Mesendoderm (in vitro differentiated cells): ENCODE results near the gene SPPL2B.

ENCODE experiments used
- DNase-seq: peaks from one replicate; pipeline ENCODE4 v3.0.0; 2013
- H2AK5ac ChIP-seq: 2 replicates; pipeline ENCODE4 v1.6.1; 2013; ENCODE audit warnings: low read length, inconsistent platforms
- H2BK120ac ChIP-seq: 2 replicates; pipeline ENCODE4 v1.6.1; 2013; ENCODE audit warnings: low read depth, mild to moderate bottlenecking, low read length, moderate library complexity, mixed read lengths
- H2BK15ac ChIP-seq: replicated peaks from 2 replicates; pipeline ENCODE4 v1.6.1; 2013; ENCODE audit warnings: low read depth, mild to moderate bottlenecking, moderate library complexity
- H2BK5ac ChIP-seq: 2 replicates; pipeline ENCODE4 v1.6.1; 2013; ENCODE audit warnings: low read length, inconsistent platforms
- H3K18ac ChIP-seq: 2 replicates; pipeline ENCODE4 v1.6.1; 2013; ENCODE audit warnings: mild to moderate bottlenecking, low read length, mixed read lengths
- H3K23ac ChIP-seq: one replicate; pipeline ENCODE4 v1.6.1; 2013; ENCODE audit warnings: low read length
- H3K27ac ChIP-seq: 2 replicates; pipeline ENCODE4 v1.5.1; 2013; ENCODE audit warnings: low read depth, mild to moderate bottlenecking, inconsistent platforms, low read length, moderate library complexity
- H3K27me3 ChIP-seq: 2 replicates; pipeline ENCODE4 v1.6.1; 2013; ENCODE audit warnings: low read length, control low read depth, mild to moderate bottlenecking, inconsistent platforms; ENCODE audit not compliant: insufficient read depth, poor library complexity
- H3K36me3 ChIP-seq: 2 replicates; pipeline ENCODE4 v1.6.1; 2013; ENCODE audit warnings: low read length, inconsistent platforms; ENCODE audit not compliant: control insufficient read depth, insufficient read depth
- H3K4ac ChIP-seq: one replicate; pipeline ENCODE4 v1.6.1; 2013; ENCODE audit warnings: low read depth, mild to moderate bottlenecking, low read length, moderate library complexity
- H3K4me1 ChIP-seq: 2 replicates; pipeline ENCODE4 v1.6.1; 2013; ENCODE audit warnings: low read depth, low read length, inconsistent platforms; ENCODE audit not compliant: control insufficient read depth
- H3K4me2 ChIP-seq: 2 replicates; pipeline ENCODE4 v1.6.1; 2013; ENCODE audit warnings: low read length
- H3K4me3 ChIP-seq: 2 replicates; pipeline ENCODE4 v1.5.1; 2013; ENCODE audit warnings: mild to moderate bottlenecking, low read length
- H3K56ac ChIP-seq: one replicate; pipeline ENCODE4 v1.6.1; 2013; ENCODE audit warnings: low read length
- H3K79me1 ChIP-seq: 2 replicates; pipeline ENCODE4 v1.6.1; 2013; ENCODE audit warnings: low read length, inconsistent platforms
- H3K79me2 ChIP-seq: 2 replicates; pipeline ENCODE4 v1.6.1; 2013; ENCODE audit warnings: mild to moderate bottlenecking, low read length; ENCODE audit not compliant: control insufficient read depth, insufficient read depth
- H3K9ac ChIP-seq: 2 replicates; pipeline ENCODE4 v1.6.1; 2013; ENCODE audit warnings: low read length, inconsistent platforms
- H4K5ac ChIP-seq: one replicate; pipeline ENCODE4 v1.6.1; 2013; ENCODE audit warnings: low read length
- H4K8ac ChIP-seq: one replicate; pipeline ENCODE4 v1.6.1; 2013; ENCODE audit warnings: low read depth, mild to moderate bottlenecking, control low read depth, low read length, moderate library complexity
- WGBS: extraction: QIAGEN DNeasy Blood & Tissue Kit; methylation state at CpG from one replicate; pipeline ENCODE4 v1.1.7; 2013; ENCODE audit warnings: low lambda C conversion rate, missing lambda C conversion rate; ENCODE audit not compliant: insufficient coverage; ENCODE audit errors: extremely low coverage; 5-methylcytosine and 5-hydroxymethylcytosine counted together

Gene SPPL2B

GRCh38 chr19:2296141-2296540, 32.3 kb upstream of the SPPL2B start:
- Histone ChIP-seq H3K4me3 (no peak overlapping the region), H2BK120ac (no peak overlapping the region), H3K4me1 (no peaks in the 10 kb centered on the region), H3K27ac (no peak overlapping the region), H3K36me3 (no peaks in the 10 kb centered on the region), H3K4me2 (no peak overlapping the region), H2BK5ac (no peak overlapping the region), H3K79me2 (no peaks in the 10 kb centered on the region), H4K5ac (no peak overlapping the region), H3K23ac (no peak overlapping the region), H3K9ac (no peak overlapping the region), H2AK5ac (no peak overlapping the region), H3K79me1 (no peaks in the 10 kb centered on the region), H4K8ac (no peak overlapping the region), H2BK15ac (no peak overlapping the region), H3K56ac (no peak overlapping the region), H3K4ac (no peak overlapping the region), H3K18ac (no peak overlapping the region), H3K27me3 (peaks cover 6% of the 10 kb centered on the region)
- WGBS, result no CpG with 5 or more reads among the region's 16 CpGs
- DNase-seq, result no peak

DNA sequence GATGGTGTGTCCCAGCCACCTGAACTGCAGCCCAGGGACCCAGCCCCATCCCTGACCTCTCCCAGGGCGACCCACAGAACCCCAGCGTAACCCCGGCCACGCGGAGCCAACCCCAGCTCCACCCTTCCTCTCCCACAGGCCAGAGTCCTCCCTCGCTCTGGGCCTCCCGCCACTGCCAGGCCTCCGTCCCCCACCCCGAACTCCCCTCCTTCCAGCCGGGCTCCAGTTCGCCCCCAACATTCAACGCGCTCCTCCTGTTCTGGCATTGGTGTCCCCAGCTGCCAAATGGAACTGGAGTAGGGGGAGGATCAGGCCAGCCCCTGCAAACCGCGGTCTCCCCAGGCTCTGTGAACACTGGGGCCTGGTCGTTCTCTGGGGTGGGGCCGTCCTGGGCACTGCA, 28.0 kb upstream of the SPPL2B start:
- no peak overlapping the region for H2AK5ac ChIP-seq
- H2BK15ac ChIP-seq, result no peak overlapping the region
- no peaks in the 10 kb centered on the region for H3K79me1 ChIP-seq
- H3K27ac ChIP-seq, result no peak overlapping the region
- H4K5ac ChIP-seq, result no peak overlapping the region
- H3K4me3 ChIP-seq, result no peak overlapping the region
- no peak overlapping the region for H3K23ac ChIP-seq
- H3K4ac ChIP-seq, result no peak overlapping the region
- WGBS, result no CpG with 5 or more reads among the region's 17 CpGs
- no peak overlapping the region for H3K4me2 ChIP-seq
- no peak overlapping the region for H3K9ac ChIP-seq
- H2BK5ac ChIP-seq, result no peak overlapping the region
- H3K18ac ChIP-seq, result no peak overlapping the region
- no peak overlapping the region for H2BK120ac ChIP-seq
- H4K8ac ChIP-seq, result no peak overlapping the region
- H3K36me3 ChIP-seq, result no peaks in the 10 kb centered on the region
- no peaks in the 10 kb centered on the region for H3K4me1 ChIP-seq
- no peak overlapping the region for H3K56ac ChIP-seq
- no peaks in the 10 kb centered on the region for H3K27me3 ChIP-seq
- H3K79me2 ChIP-seq, result no peaks in the 10 kb centered on the region
- DNase-seq, result no peak

GRCh38 chr19:2302319-2303210, 25.9 kb upstream of the SPPL2B start:
- DNase-seq, result peak; percentile 52
- no peak overlapping the region for H2BK120ac ChIP-seq

DNA sequence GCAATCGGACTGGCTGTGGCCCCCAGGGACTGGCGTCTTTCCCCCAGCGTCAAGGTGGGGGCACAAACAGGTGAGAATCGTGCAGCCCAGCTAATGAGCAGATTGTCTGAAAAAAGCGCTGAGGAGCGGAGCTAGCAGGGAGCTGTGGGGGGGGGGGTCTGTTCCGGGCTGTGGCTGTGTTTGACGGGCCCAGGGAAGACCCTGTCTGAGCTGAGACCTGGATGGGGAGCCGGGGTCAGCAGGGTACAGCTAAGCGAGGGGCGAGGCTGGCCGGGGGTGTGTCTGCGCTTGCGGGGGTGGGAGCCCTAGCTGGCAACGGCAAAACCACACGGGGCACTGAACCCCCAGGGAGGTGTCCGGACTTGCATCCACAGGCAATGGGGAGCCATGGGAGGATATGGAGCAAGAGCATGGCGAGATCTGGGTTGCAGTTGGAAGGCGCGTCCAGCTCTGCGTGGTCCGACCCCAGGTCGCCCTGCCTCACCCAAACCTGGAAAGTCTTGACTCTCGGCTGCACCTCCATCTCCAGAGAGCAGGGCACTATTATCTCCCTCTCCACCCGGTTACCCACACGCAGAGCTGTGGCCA, 25.2 kb upstream of the SPPL2B start:
- no peak for DNase-seq
- H2BK120ac ChIP-seq, result no peak overlapping the region
- H3K27me3 ChIP-seq, result peaks cover 7% of the 10 kb centered on the region
- no peak overlapping the region for H3K56ac ChIP-seq
- H4K5ac ChIP-seq, result no peak overlapping the region
- no CpG with 5 or more reads among the region's 26 CpGs for WGBS
- H2BK15ac ChIP-seq, result no peak overlapping the region
- no peak overlapping the region for H3K4ac ChIP-seq
- H3K23ac ChIP-seq, result no peak overlapping the region
- no peak overlapping the region for H3K27ac ChIP-seq
- H3K4me3 ChIP-seq, result no peak overlapping the region
- H3K79me1 ChIP-seq, result no peaks in the 10 kb centered on the region
- no peak overlapping the region for H3K4me2 ChIP-seq
- H4K8ac ChIP-seq, result no peak overlapping the region
- H3K9ac ChIP-seq, result no peak overlapping the region
- no peaks in the 10 kb centered on the region for H3K79me2 ChIP-seq
- no peak overlapping the region for H2BK5ac ChIP-seq
- H3K18ac ChIP-seq, result no peak overlapping the region
- H2AK5ac ChIP-seq, result no peak overlapping the region
- H3K4me1 ChIP-seq, result no peaks in the 10 kb centered on the region
- no peaks in the 10 kb centered on the region for H3K36me3 ChIP-seq

More at GRCh38 chr19:2302319-2303210, 25.9 kb upstream of the SPPL2B start:
- Histone ChIP-seq H3K9ac (peak overlapping the region; percentile 3), H3K27ac (no peak overlapping the region), H2AK5ac (no peak overlapping the region), H3K4me3 (no peak overlapping the region), H3K4me2 (no peak overlapping the region), H3K18ac (no peak overlapping the region), H4K8ac (no peak overlapping the region), H3K36me3 (no peaks in the 10 kb centered on the region), H2BK15ac (no peak overlapping the region), H3K23ac (no peak overlapping the region), H2BK5ac (no peak overlapping the region), H4K5ac (no peak overlapping the region), H3K27me3 (peaks cover 2% of the 10 kb centered on the region), H3K4ac (no peak overlapping the region), H3K56ac (peak overlapping the region; percentile 8), H3K4me1 (no peaks in the 10 kb centered on the region), H3K79me2 (no peaks in the 10 kb centered on the region), H3K79me1 (no peaks in the 10 kb centered on the region)
- WGBS, result no CpG with 5 or more reads among the region's 62 CpGs

DNA sequence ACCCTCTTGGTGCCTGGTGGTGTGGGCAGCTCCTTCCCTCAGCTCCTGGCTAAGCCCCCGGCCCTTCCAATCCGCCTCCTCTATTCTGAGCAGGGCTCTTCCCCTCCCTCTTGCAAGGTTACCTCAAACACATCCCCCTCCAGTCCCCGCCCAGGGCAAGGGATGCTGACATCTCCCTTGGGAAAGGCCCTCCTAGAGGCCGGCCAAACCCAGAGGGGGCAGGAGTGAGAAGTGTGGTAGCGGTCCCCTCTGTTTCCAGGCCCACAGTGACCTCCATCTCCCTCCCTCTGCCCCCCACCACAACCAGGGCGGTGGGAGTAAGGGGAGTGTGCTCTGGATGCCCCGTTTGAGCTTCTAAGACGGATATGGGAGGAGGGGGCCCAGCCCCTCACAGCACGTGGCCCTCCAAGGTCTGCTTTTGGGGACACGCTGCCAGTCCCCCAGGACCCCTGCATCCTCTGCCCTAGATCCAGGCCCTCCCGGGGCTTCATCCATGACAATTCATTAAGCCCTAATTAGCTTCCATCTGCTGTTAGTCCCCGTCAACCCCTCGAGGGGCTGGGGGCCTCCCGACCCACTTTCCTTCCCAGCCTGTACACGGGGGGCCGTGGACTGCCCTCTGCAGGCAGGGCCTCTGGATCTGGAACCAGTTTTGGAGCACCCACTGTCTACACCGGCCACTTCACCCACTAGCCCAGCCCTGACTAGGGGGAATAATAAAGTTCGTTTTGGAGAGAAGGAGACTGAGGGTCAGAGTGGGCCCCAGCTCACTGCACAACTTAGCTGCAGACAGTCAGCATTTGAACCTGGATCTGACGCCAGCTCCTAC, 22.8 kb upstream of the SPPL2B start:
- no peak for DNase-seq
- H3K4ac ChIP-seq, result no peak overlapping the region

More for the DNA sequence above, 22.8 kb upstream of the SPPL2B start:
- no peak overlapping the region for H2BK5ac ChIP-seq
- no peak overlapping the region for H3K4me2 ChIP-seq
- no peak overlapping the region for H2BK120ac ChIP-seq
- H3K4me1 ChIP-seq, result no peaks in the 10 kb centered on the region
- no peak overlapping the region for H3K27ac ChIP-seq
- H4K8ac ChIP-seq, result no peak overlapping the region
- peaks cover 9% of the 10 kb centered on the region for H3K27me3 ChIP-seq
- no peaks in the 10 kb centered on the region for H3K36me3 ChIP-seq
- no CpG with 5 or more reads among the region's 19 CpGs for WGBS
- no peak overlapping the region for H3K23ac ChIP-seq
- no peak overlapping the region for H2AK5ac ChIP-seq
- no peak overlapping the region for H2BK15ac ChIP-seq
- H3K79me1 ChIP-seq, result no peaks in the 10 kb centered on the region
- H3K4me3 ChIP-seq, result no peak overlapping the region
- H4K5ac ChIP-seq, result no peak overlapping the region
- no peak overlapping the region for H3K9ac ChIP-seq
- no peak overlapping the region for H3K56ac ChIP-seq
- H3K79me2 ChIP-seq, result no peaks in the 10 kb centered on the region
- H3K18ac ChIP-seq, result no peak overlapping the region
